ENCODE measurements around the gene PLP2.

DNA sequence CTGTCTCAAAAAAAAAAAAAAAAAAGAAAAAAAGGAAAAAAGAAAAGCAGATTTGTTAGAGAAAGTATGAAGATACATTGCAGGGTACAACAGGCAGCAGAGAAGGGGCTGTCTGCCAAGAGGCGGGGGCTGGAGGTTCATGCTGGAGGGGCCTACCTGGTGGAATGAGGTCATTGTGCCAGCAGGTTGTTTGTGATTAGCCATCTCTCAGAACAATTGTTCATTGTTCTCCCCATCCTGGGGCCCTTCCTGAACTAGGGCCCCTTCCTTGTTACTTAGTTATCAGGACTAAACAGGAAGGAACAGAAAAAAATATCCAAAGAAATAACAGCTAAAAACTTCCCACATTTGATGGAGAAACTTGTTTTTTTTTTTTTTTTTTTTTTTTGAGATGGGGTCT, 34.2 kb upstream of the PLP2 start:
- TF ChIP-seq POLR2A (IDR thresholded peaks at IDR 0.05), result no peak
- TF ChIP-seq, protein P1, sequence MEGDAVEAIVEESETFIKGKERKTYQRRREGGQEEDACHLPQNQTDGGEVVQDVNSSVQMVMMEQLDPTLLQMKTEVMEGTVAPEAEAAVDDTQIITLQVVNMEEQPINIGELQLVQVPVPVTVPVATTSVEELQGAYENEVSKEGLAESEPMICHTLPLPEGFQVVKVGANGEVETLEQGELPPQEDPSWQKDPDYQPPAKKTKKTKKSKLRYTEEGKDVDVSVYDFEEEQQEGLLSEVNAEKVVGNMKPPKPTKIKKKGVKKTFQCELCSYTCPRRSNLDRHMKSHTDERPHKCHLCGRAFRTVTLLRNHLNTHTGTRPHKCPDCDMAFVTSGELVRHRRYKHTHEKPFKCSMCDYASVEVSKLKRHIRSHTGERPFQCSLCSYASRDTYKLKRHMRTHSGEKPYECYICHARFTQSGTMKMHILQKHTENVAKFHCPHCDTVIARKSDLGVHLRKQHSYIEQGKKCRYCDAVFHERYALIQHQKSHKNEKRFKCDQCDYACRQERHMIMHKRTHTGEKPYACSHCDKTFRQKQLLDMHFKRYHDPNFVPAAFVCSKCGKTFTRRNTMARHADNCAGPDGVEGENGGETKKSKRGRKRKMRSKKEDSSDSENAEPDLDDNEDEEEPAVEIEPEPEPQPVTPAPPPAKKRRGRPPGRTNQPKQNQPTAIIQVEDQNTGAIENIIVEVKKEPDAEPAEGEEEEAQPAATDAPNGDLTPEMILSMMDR (IDR thresholded peaks at IDR 0.05), result no peak
